Progenitor cell of endocrine pancreas (in vitro differentiated cells): Measurements from ENCODE around the gene SMAD3. TPM values are rescaled to one million over a fixed set of nuclear protein-coding genes. Genes with fewer than 3 reads are reported as not detected.
"Not testable (repeated sequence)": the region's sequence is repeated elsewhere in the genome, so short reads cannot be mapped to it uniquely, and the experiment has no call there.

Source experiments
- DNase-seq: peaks from one replicate; pipeline ENCODE4 v3.0.0; 2021; ENCODE audit warnings: low spot score; ENCODE audit not compliant: unreplicated experiment
- H3K27ac Mint-ChIP-seq: 2 replicates; pipeline ENCODE4 v1.8.0; 2021; ENCODE audit warnings: mild to moderate bottlenecking, moderate library complexity, mixed read lengths
- H3K27me3 Mint-ChIP-seq: 2 replicates; pipeline ENCODE4 v1.8.0; 2021; ENCODE audit warnings: mixed read lengths
- H3K36me3 Mint-ChIP-seq: 2 replicates; pipeline ENCODE4 v1.8.0; 2022; ENCODE audit warnings: mixed read lengths; ENCODE audit not compliant: insufficient read depth
- H3K4me1 Mint-ChIP-seq: 2 replicates; pipeline ENCODE4 v1.8.0; 2021; ENCODE audit warnings: low read depth, mixed read lengths
- H3K4me3 Mint-ChIP-seq: 2 replicates; pipeline ENCODE4 v1.8.0; 2021; ENCODE audit warnings: low read depth, mild to moderate bottlenecking, moderate library complexity, mixed read lengths
- H3K9me3 Mint-ChIP-seq: 2 replicates; pipeline ENCODE4 v1.8.0; 2021; ENCODE audit warnings: low read depth, mixed read lengths
- CTCF ChIP-seq: fragments of 200-600 bp; sonication (generic); IDR thresholded peaks from one replicate; pipeline ENCODE4 v1.5.0; 2021; ENCODE audit warnings: antibody characterized with exemption, mild to moderate bottlenecking; ENCODE audit not compliant: unreplicated experiment
- total RNA-seq: library from RNA; stranded (reverse); gene quantifications from 2 replicates; pipeline ENCODE4 v1.2.1, GENCODE V29; 2021

SMAD3 gene
- total RNA-seq, 1 donor from 2014 or later: 51.3 TPM

- Mint-ChIP-seq H3K4me3 (no peak overlapping the region), H3K27ac (no peak overlapping the region), H3K9me3 (no peaks in the 10 kb centered on the region), H3K27me3 (no peaks in the 10 kb centered on the region), H3K4me1 (peaks cover 53% of the 10 kb centered on the region), H3K36me3 (peaks cover 1% of the 10 kb centered on the region)
- no peak for DNase-seq
- TF ChIP-seq CTCF: no peak
Measured at GRCh38 chr15:67148196-67148701, 82.8 kb downstream of the SMAD3 start.

DNA sequence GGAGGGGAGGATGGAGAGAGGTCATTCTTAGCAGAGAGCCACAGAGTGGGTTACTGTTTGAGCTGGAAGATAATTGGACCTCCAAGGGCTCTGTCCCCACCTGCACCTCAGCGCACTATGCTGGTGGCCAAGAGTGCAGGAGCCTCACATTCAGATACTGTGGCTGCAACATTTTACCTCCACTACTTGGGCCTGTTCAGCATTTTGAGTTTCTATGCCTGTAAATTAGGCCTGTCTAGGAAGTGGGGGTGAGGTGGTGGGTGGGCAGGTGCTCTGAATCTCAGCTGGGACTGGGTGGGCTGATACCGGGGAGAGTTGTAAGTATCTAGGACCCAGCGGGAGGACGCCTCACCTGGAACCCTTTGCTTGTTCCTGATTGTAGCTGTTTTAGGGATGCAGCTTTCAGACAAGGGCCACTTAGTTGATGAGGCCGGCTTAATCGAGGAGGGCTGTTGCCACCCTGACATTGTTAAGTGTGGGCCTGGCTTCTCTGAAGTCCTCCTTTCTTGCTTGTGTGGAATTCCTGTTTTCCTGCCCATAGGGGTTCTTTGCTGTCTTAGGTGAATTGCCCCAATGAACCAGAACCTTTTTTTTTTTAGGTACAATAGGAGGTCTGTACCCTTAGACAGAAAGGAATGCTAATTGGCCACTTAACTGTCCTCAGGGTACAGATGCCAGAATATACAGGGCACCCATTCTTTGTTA is 83.8 kb downstream of the SMAD3 start:
- peaks cover 53% of the 10 kb centered on the region for H3K4me1 Mint-ChIP-seq
- H3K27ac Mint-ChIP-seq: peak overlapping the region; percentile 14
- no peak for TF ChIP-seq CTCF
- H3K4me3 Mint-ChIP-seq: no peak overlapping the region
- no peak for DNase-seq
- no peaks in the 10 kb centered on the region for H3K27me3 Mint-ChIP-seq
- no peaks in the 10 kb centered on the region for H3K9me3 Mint-ChIP-seq
- H3K36me3 Mint-ChIP-seq: peaks cover 1% of the 10 kb centered on the region

DNA sequence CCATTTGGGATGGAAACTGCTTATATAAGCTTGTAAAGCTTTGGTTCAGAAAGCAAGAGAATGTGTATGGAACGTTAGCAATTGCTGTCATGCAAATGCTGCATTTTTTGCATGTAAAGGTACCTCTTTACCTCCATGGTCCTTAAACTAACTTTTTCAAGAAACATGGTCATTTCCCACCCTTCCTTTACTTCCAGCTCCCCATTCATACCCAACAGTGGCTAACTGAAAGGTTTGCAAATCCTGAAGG is 84.3 kb downstream of the SMAD3 start:
- Mint-ChIP-seq H3K27ac (peak overlapping the region; percentile 95), H3K36me3 (peaks cover 3% of the 10 kb centered on the region), H3K4me1 (peaks cover 53% of the 10 kb centered on the region), H3K4me3 (peak overlapping the region; percentile 49), H3K27me3 (no peaks in the 10 kb centered on the region), H3K9me3 (no peaks in the 10 kb centered on the region)
- TF ChIP-seq CTCF: no peak
- DNase-seq: no peak

- H3K27ac Mint-ChIP-seq: peak overlapping the region; percentile 95
- peaks cover 53% of the 10 kb centered on the region for H3K4me1 Mint-ChIP-seq
- DNase-seq: no peak
- H3K4me3 Mint-ChIP-seq: peak overlapping the region; percentile 49
- H3K27me3 Mint-ChIP-seq: no peaks in the 10 kb centered on the region
- TF ChIP-seq CTCF: no peak
- no peaks in the 10 kb centered on the region for H3K9me3 Mint-ChIP-seq
- peaks cover 3% of the 10 kb centered on the region for H3K36me3 Mint-ChIP-seq
Measured at GRCh38 chr15:67150023-67150860, 84.8 kb downstream of the SMAD3 start.

- peaks cover 8% of the 10 kb centered on the region for H3K36me3 Mint-ChIP-seq
- H3K4me3 Mint-ChIP-seq: no peak overlapping the region
- DNase-seq: no peak
- H3K27ac Mint-ChIP-seq: peak overlapping the region; percentile 41
- H3K9me3 Mint-ChIP-seq: peaks cover 3% of the 10 kb centered on the region
- H3K4me1 Mint-ChIP-seq: peaks cover 37% of the 10 kb centered on the region
- no peaks in the 10 kb centered on the region for H3K27me3 Mint-ChIP-seq
- no peak for TF ChIP-seq CTCF
Measured at GRCh38 chr15:67152429-67152828, 87.0 kb downstream of the SMAD3 start.

GRCh38 chr15:67153044-67153443 is 87.6 kb downstream of the SMAD3 start:
- not testable (repeated sequence) for H3K4me3 Mint-ChIP-seq, H3K27me3 Mint-ChIP-seq, H3K27ac Mint-ChIP-seq, H3K36me3 Mint-ChIP-seq, DNase-seq, H3K9me3 Mint-ChIP-seq
- peaks cover 31% of the 10 kb centered on the region for H3K4me1 Mint-ChIP-seq
